ENCODE measurements around the gene CEP350. TPM values are rescaled to one million over a fixed set of nuclear protein-coding genes. Genes with fewer than 3 reads are reported as not detected.
"Not testable (repeated sequence)": the region's sequence is repeated elsewhere in the genome, so short reads cannot be mapped to it uniquely, and the experiment has no call there.

CEP350 gene
- total RNA-seq, 1 experiment from 2014 or later = 42.9 TPM

- no peak overlapping the region for H3K4me3 ChIP-seq
- no peak for DNase-seq (ENCODE audit: low read depth in 1 of 2, low spot score in 2 of 2)
- H3K9me3 ChIP-seq (replicated peaks) = no peaks in the 10 kb centered on the region
- H3K27me3 ChIP-seq (replicated peaks) = no peaks in the 10 kb centered on the region
- no peak overlapping the region for H3K27ac ChIP-seq
- no peaks in the 10 kb centered on the region for H3K4me1 ChIP-seq (replicated peaks)
- H3K36me3 ChIP-seq = no peaks in the 10 kb centered on the region; the same call in 1 of the 2 replicates
Measured at GRCh38 chr1:179984101-179984500, 29.5 kb downstream of the CEP350 start.

GRCh38 chr1:179984942-179985341, 30.3 kb downstream of the CEP350 start:
- H3K36me3 ChIP-seq = peaks cover 3% of the 10 kb centered on the region

GRCh38 chr1:179990847-179991246, 36.2 kb downstream of the CEP350 start:
- DNase-seq (ENCODE audit: low read depth in 1 of 2, low spot score in 2 of 2) = no peak
- no peaks in the 10 kb centered on the region for H3K9me3 ChIP-seq (replicated peaks)
- no peak overlapping the region for H3K4me3 ChIP-seq
- H3K36me3 ChIP-seq = peaks cover 31% of the 10 kb centered on the region
- no peak overlapping the region for H3K27ac ChIP-seq
- H3K4me1 ChIP-seq (replicated peaks) = no peaks in the 10 kb centered on the region
- no peaks in the 10 kb centered on the region for H3K27me3 ChIP-seq (replicated peaks)

More at GRCh38 chr1:179984942-179985341, 30.3 kb downstream of the CEP350 start:
- Histone ChIP-seq H3K27me3 (replicated peaks) (no peaks in the 10 kb centered on the region), H3K9me3 (replicated peaks) (no peaks in the 10 kb centered on the region), H3K4me3 (no peak overlapping the region), H3K4me1 (replicated peaks) (no peaks in the 10 kb centered on the region), H3K27ac (no peak overlapping the region)
- no peak for DNase-seq (ENCODE audit: low read depth in 1 of 2, low spot score in 2 of 2)

DNA sequence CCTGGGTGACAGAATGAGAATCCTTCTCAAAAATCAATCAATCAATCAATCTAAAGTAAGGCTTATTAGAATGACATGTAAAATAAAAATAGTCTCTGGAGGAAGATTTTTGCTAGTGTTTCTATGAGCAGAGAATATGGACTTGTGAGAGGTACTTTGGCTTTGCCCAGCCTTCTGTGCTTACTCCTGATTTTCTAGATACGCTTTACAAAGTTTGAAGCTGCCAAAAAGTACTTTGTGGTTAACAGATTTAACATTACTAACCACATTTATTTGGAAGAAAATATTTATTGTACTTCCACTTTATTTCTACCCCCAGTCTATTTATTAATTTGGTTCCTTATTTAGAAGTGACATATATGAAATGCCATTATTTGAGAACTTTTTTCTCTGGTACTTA, 41.0 kb downstream of the CEP350 start:
- DNase-seq (ENCODE audit: low read depth in 1 of 2, low spot score in 2 of 2) = no peak
- Histone ChIP-seq H3K9me3 (replicated peaks) (no peaks in the 10 kb centered on the region), H3K4me3 (no peak overlapping the region), H3K36me3 (peaks cover 42% of the 10 kb centered on the region), H3K27me3 (replicated peaks) (no peaks in the 10 kb centered on the region), H3K4me1 (replicated peaks) (no peaks in the 10 kb centered on the region), H3K27ac (no peak overlapping the region)

DNA sequence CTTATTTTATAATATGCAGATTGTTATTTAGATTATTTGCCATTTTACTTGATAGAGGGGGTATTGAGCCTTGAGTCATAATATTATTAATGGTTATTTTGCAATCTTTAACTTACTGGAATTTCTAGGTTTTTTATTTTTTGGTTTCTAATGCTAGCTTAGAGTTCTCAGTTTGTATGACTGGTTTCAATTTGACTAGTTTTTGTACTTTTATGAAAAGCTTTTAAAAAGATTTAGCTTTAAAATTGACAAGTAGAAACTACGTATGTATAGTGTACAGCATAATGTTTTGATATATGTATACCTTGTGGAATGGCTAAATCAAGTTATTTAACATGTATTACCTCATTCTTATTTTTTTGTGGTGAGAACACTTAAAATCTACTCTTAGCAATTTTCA, 41.5 kb downstream of the CEP350 start:
- Histone ChIP-seq H3K27ac (no peak overlapping the region), H3K4me1 (replicated peaks) (no peaks in the 10 kb centered on the region), H3K4me3 (no peak overlapping the region), H3K36me3 (peaks cover 42% of the 10 kb centered on the region), H3K27me3 (replicated peaks) (no peaks in the 10 kb centered on the region), H3K9me3 (replicated peaks) (no peaks in the 10 kb centered on the region)
- DNase-seq (ENCODE audit: low read depth in 1 of 2, low spot score in 2 of 2) = no peak

- Histone ChIP-seq H3K9me3 (replicated peaks) (no peaks in the 10 kb centered on the region), H3K4me3 (no peak overlapping the region), H3K27me3 (replicated peaks) (no peaks in the 10 kb centered on the region), H3K27ac (no peak overlapping the region), H3K4me1 (replicated peaks) (no peaks in the 10 kb centered on the region), H3K36me3 (peaks cover 45% of the 10 kb centered on the region)
- no peak for DNase-seq (ENCODE audit: low read depth in 1 of 2, low spot score in 2 of 2)
Measured at GRCh38 chr1:180000575-180000974, 46.0 kb downstream of the CEP350 start.

- DNase-seq (ENCODE audit: low read depth in 1 of 2, low spot score in 2 of 2) = no peak
- peaks cover 49% of the 10 kb centered on the region for H3K36me3 ChIP-seq
- H3K27ac ChIP-seq = no peak overlapping the region
- no peaks in the 10 kb centered on the region for H3K27me3 ChIP-seq (replicated peaks)
- H3K4me3 ChIP-seq = no peak overlapping the region
- H3K9me3 ChIP-seq (replicated peaks) = no peaks in the 10 kb centered on the region
- no peaks in the 10 kb centered on the region for H3K4me1 ChIP-seq (replicated peaks)
Measured at GRCh38 chr1:180002437-180002836, 47.8 kb downstream of the CEP350 start.

DNA sequence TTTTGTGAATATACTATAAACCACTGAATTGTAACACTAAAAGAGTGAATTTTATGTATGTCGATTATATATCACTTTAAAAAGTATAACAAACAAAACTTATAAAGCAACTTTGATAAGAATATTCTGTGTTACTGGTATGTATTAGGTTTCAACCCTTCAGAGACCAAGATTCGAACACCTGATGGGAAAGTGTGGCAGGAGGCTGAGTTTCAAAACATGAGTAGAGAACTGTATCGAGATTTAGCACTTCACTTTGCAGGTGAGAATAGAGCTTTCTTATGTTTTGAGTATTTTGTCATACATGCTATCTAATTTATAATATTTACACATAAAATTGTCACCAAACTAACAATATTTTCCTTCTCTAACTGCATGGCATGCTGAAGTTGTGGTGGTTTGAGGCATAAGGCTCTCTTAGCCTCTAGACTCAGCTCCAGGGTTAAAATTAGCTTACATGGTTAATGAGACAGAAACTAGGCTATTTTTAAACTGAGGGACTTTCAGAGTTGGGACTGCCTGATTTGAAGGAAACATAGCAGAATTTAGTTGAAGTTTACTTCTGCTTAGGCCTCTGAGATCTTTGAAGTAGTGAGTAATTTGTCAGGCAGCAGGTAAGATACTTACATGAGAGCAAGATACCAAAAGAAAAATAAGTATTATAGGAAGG, 48.6 kb downstream of the CEP350 start:
- no peak for DNase-seq (ENCODE audit: low read depth in 1 of 2, low spot score in 2 of 2)

GRCh38 chr1:180006762-180007161, 52.2 kb downstream of the CEP350 start:
- H3K4me3 ChIP-seq; H3K27me3 ChIP-seq (replicated peaks); H3K27ac ChIP-seq; DNase-seq (ENCODE audit: low read depth in 1 of 2, low spot score in 2 of 2); H3K9me3 ChIP-seq (replicated peaks); H3K4me1 ChIP-seq (replicated peaks): not testable (repeated sequence)
- H3K36me3 ChIP-seq = peaks cover 49% of the 10 kb centered on the region

More for the DNA sequence above, 48.6 kb downstream of the CEP350 start:
- H3K27ac ChIP-seq = no peak overlapping the region
- no peaks in the 10 kb centered on the region for H3K4me1 ChIP-seq (replicated peaks)
- H3K4me3 ChIP-seq = no peak overlapping the region
- no peaks in the 10 kb centered on the region for H3K9me3 ChIP-seq (replicated peaks)
- H3K36me3 ChIP-seq = peaks cover 48% of the 10 kb centered on the region
- H3K27me3 ChIP-seq (replicated peaks) = no peaks in the 10 kb centered on the region

DNA sequence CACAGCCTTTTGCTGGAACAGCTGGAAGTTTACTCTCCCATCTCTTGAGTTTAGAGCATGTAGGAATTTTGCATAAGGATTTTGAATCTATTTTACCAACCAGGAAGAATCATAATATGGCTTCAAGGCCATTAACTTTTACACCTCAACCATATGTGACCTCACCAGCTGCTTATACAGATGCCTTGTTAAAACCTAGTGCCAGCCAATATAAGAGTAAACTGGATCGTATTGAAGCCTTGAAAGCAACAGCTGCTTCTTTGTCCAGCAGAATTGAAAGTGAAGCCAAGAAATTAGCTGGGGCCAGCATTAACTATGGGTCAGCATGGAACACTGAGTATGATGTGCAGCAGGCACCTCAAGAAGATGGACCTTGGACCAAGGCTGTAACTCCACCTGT, 65.4 kb downstream of the CEP350 start:
- Histone ChIP-seq H3K4me3 (no peak overlapping the region), H3K27me3 (replicated peaks) (no peaks in the 10 kb centered on the region), H3K36me3 (peaks cover 76% of the 10 kb centered on the region), H3K9me3 (replicated peaks) (no peaks in the 10 kb centered on the region), H3K27ac (no peak overlapping the region), H3K4me1 (replicated peaks) (no peaks in the 10 kb centered on the region)
- no peak for DNase-seq (ENCODE audit: low read depth in 1 of 2, low spot score in 2 of 2)

DNA sequence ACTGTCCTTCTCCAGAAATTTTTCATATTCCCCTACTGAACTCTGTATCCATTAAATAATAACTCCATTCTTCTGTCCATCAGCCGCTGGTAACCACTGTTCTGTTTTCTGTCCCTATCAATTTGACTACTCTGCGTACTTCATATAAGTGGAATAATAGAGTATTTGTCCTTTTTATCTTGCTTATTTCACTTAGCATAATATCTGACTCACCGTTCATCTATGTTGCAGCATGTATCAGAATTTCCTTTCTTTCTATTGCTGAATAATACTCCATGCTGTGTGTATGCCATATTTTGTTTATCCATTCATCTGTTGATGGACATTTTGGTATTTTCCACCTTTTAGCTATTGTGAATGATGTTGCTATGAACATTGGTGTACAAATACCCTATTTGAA, 71.9 kb downstream of the CEP350 start:
- H3K9me3 ChIP-seq (replicated peaks) = no peaks in the 10 kb centered on the region
- peaks cover 63% of the 10 kb centered on the region for H3K36me3 ChIP-seq
- peaks cover 18% of the 10 kb centered on the region for H3K4me1 ChIP-seq (replicated peaks)
- H3K27ac ChIP-seq = no peak overlapping the region
- no peak overlapping the region for H3K4me3 ChIP-seq
- DNase-seq (ENCODE audit: low read depth in 1 of 2, low spot score in 2 of 2) = no peak
- H3K27me3 ChIP-seq (replicated peaks) = no peaks in the 10 kb centered on the region

GRCh38 chr1:180027949-180028445, 73.4 kb downstream of the CEP350 start:
- Histone ChIP-seq H3K9me3 (replicated peaks) (no peaks in the 10 kb centered on the region), H3K27ac (no peak overlapping the region), H3K27me3 (replicated peaks) (no peaks in the 10 kb centered on the region), H3K4me3 (no peak overlapping the region), H3K36me3 (peaks cover 56% of the 10 kb centered on the region), H3K4me1 (replicated peaks) (peaks cover 22% of the 10 kb centered on the region)
- no peak for DNase-seq (ENCODE audit: low read depth in 1 of 2, low spot score in 2 of 2)

DNA sequence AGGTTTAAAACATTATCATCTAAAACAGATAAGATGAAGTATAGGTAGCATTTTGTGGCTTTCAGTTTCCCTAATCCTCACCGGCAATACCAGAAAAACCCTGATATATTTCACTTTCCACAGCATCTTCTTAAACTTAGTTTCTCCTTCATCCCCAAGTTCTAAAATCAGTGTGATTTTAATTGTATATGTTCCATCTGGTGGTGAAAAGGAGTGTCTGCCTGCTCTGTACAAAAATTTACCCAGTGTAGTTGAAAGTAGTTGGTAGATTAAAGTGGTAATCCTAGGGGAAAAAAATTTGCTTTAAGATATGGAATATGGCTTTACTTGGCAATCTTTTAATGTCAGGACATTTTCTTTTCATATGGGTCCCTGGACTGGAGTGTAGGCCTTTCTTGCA, 74.3 kb downstream of the CEP350 start:
- Histone ChIP-seq H3K4me3 (no peak overlapping the region), H3K36me3 (peaks cover 52% of the 10 kb centered on the region), H3K4me1 (replicated peaks) (peaks cover 22% of the 10 kb centered on the region), H3K27me3 (replicated peaks) (no peaks in the 10 kb centered on the region), H3K9me3 (replicated peaks) (no peaks in the 10 kb centered on the region), H3K27ac (no peak overlapping the region)
- no peak for DNase-seq (ENCODE audit: low read depth in 1 of 2, low spot score in 2 of 2)

GRCh38 chr1:180029524-180030135, 75.0 kb downstream of the CEP350 start:
- no peak overlapping the region for H3K27ac ChIP-seq
- no peaks in the 10 kb centered on the region for H3K9me3 ChIP-seq (replicated peaks)
- H3K36me3 ChIP-seq = peaks cover 54% of the 10 kb centered on the region
- no peaks in the 10 kb centered on the region for H3K27me3 ChIP-seq (replicated peaks)
- H3K4me1 ChIP-seq (replicated peaks) = peaks cover 22% of the 10 kb centered on the region
- no peak for DNase-seq (ENCODE audit: low read depth in 1 of 2, low spot score in 2 of 2)
- H3K4me3 ChIP-seq = no peak overlapping the region
